ENCODE data around the gene ZPLD1.

Gene ZPLD1

DNA sequence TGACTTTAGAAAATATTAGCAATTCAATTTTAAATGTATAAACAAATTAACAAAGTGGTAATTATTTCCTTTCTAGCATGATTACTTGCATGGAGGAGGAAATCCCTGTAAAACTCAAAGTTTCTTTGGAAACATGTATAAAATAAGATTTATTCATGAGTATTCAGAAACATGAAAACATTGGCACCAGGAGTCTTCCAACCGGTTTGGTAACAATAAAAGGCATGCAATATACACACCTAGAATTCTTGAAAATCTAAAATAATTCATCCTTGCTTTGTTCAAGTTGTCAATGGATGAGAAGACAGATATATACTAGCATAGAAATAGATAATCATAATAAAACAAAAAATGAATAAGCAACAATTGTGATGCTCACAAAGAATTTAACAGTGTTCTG is 76.4 kb downstream of the ZPLD1 start:
- H3K4me3 ChIP-seq (ENCODE audit: low read length) = no peak overlapping the region
- no peaks in the 10 kb centered on the region for H3K27me3 ChIP-seq (ENCODE audit: insufficient read depth, low read length)
- no peaks in the 10 kb centered on the region for H3K9me3 ChIP-seq (ENCODE audit: low read length)
- H2AFZ ChIP-seq (ENCODE audit: low read depth, low read length) = no peak overlapping the region
- H3K36me3 ChIP-seq (ENCODE audit: insufficient read depth, low read length) = no peaks in the 10 kb centered on the region
- no peaks in the 10 kb centered on the region for H3K4me1 ChIP-seq (ENCODE audit: insufficient read depth, low read length)

DNA sequence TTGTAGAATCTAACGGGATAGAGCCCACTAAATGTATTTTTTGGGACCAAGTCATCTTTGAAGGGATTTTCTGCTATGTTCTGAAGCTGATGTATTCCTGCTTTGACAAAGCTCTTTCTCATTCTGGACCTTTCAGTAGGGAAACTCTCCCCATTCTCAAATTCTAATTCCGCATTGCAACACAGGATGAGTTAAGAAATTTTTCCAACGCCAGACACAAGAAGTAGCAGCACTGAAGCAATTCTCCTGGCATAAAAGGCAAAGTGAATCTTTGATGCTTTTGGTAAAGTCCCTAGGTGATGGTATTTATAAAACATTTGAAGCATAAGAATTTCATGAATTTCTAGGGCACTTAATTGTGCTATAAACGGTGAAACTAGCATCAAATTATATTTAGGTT is 76.8 kb downstream of the ZPLD1 start:
- no peaks in the 10 kb centered on the region for H3K4me1 ChIP-seq (ENCODE audit: insufficient read depth, low read length)
- no peaks in the 10 kb centered on the region for H3K36me3 ChIP-seq (ENCODE audit: insufficient read depth, low read length)
- H2AFZ ChIP-seq (ENCODE audit: low read depth, low read length) = no peak overlapping the region
- no peaks in the 10 kb centered on the region for H3K9me3 ChIP-seq (ENCODE audit: low read length)
- no peak overlapping the region for H3K4me3 ChIP-seq (ENCODE audit: low read length)
- H3K27me3 ChIP-seq (ENCODE audit: insufficient read depth, low read length) = no peaks in the 10 kb centered on the region

DNA sequence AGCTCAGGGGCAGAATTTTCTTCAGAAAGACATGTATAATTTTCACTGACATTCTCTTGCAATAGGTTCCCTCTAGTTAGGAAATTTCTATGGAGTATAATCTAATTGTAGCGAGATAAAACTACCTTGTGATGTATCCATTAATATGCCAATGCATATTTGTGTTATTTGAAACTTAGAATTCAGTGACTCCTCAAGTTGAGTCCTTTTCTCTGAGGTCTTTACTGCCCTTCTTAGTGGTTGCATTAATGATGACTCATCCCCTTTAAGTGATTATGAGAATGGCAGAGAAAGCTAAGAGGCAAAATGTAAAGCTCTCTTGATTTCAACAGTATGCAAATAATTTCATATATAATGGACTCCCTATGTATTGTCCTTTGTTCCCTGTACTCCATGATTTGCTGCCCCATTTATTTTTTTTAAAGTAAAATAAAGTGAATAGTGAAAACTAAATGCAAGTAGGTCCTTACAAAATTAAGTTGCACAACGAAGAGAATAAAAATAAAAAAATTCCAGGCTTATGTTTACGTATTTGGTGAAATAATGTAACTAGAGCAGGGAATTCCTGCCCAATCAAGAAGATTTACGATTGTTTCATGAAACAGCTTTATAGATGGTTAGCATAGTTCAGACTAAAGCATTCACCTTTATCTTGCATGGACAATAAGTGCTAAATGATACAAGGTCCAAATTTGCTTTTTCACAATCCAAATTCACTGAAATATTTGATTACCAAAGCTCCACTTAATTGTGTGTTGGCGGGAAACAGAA is 78.1 kb downstream of the ZPLD1 start:
- peak overlapping the region; percentile 16 for H2AFZ ChIP-seq (ENCODE audit: low read depth, low read length)
- H3K27me3 ChIP-seq (ENCODE audit: insufficient read depth, low read length) = no peaks in the 10 kb centered on the region
- H3K36me3 ChIP-seq (ENCODE audit: insufficient read depth, low read length) = no peaks in the 10 kb centered on the region
- no peak overlapping the region for H3K4me3 ChIP-seq (ENCODE audit: low read length)
- no peaks in the 10 kb centered on the region for H3K4me1 ChIP-seq (ENCODE audit: insufficient read depth, low read length)
- H3K9me3 ChIP-seq (ENCODE audit: low read length) = no peaks in the 10 kb centered on the region

DNA sequence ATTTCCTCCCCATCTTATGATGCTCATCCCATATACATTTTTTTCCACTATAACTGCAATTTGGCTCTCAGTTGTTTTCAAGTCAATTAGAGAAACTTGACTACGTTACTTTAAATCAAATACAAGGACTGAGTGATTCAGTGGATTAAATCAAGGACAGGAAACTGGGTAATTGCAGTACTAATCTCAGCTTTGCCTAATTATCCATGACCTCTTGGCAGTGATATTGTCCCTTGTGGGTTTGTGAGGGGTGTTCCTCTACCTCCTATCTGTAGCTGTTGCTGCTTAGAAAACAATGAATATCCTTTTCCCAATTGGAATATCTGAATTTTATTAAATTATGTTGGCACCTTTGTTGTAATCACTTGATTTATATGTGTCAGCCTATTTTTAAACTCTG is 79.4 kb downstream of the ZPLD1 start:
- no peaks in the 10 kb centered on the region for H3K4me1 ChIP-seq (ENCODE audit: insufficient read depth, low read length)
- no peaks in the 10 kb centered on the region for H3K27me3 ChIP-seq (ENCODE audit: insufficient read depth, low read length)
- H3K9me3 ChIP-seq (ENCODE audit: low read length) = no peaks in the 10 kb centered on the region
- H3K4me3 ChIP-seq (ENCODE audit: low read length) = no peak overlapping the region
- H3K36me3 ChIP-seq (ENCODE audit: insufficient read depth, low read length) = no peaks in the 10 kb centered on the region
- no peak overlapping the region for H2AFZ ChIP-seq (ENCODE audit: low read depth, low read length)

DNA sequence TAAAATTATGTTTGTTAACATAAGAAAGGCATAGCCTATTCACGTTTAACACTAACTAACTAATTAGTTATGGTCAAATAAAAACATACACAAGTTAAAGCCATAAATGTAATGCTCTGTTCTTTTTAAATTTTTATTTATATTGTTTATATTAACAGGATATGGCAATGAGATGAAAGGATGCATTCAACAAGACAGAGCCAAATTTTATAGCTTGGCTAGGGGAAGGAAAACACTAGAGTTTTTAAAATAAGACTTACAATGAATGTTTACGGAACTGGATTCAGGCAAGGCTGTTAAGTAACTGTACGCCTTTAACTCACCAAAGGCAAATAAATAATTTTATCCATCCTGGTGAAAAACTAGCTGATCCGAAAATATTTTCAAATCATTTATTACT is 86.4 kb downstream of the ZPLD1 start:
- Histone ChIP-seq H3K4me1 (ENCODE audit: insufficient read depth, low read length) (no peaks in the 10 kb centered on the region), H3K36me3 (ENCODE audit: insufficient read depth, low read length) (no peaks in the 10 kb centered on the region), H3K9me3 (ENCODE audit: low read length) (no peaks in the 10 kb centered on the region), H2AFZ (ENCODE audit: low read depth, low read length) (no peak overlapping the region), H3K27me3 (ENCODE audit: insufficient read depth, low read length) (no peaks in the 10 kb centered on the region), H3K4me3 (ENCODE audit: low read length) (no peak overlapping the region)

DNA sequence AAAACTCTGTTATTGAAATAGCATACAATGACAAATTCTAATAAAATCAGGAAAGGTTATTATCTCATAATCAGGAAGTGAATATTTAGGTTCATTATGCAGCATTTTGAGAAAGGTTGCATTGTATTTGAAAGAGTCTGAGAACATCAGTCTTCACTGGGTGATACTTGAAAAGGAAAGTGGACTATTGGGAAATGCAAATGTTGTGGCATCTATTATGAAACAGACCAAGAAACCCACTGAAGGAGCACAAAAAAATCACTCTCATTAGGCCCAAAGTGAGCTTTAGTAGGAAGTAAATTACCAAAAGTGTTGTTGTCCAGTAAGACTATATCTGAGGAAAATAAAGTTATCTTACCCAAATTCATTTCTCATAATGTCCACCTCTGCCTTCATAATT is 90.8 kb downstream of the ZPLD1 start:
- H2AFZ ChIP-seq (ENCODE audit: low read depth, low read length) = no peak overlapping the region
- no peaks in the 10 kb centered on the region for H3K9me3 ChIP-seq (ENCODE audit: low read length)
- H3K27me3 ChIP-seq (ENCODE audit: insufficient read depth, low read length) = peaks cover 2% of the 10 kb centered on the region
- H3K4me3 ChIP-seq (ENCODE audit: low read length) = no peak overlapping the region
- no peaks in the 10 kb centered on the region for H3K36me3 ChIP-seq (ENCODE audit: insufficient read depth, low read length)
- H3K4me1 ChIP-seq (ENCODE audit: insufficient read depth, low read length) = no peaks in the 10 kb centered on the region

DNA sequence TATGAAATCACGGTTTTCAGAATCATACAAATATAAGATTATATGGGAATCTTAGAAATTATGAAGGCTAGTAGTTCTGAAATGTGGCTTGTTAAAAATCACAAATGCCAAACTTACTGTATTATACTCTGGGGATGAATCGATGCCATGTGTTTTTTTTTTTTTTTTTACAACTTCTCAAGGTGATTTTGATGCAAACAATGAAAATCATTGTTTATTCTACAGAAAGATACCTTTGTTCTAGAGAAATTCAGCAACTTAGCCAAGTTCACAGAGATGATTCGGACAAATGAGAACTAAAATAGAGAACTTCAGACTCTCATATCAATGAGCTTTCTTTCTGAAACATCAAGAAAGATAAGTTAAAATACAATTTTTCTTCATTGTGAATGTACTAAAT is 92.0 kb downstream of the ZPLD1 start:
- H3K4me3 ChIP-seq (ENCODE audit: low read length) = no peak overlapping the region
- no peaks in the 10 kb centered on the region for H3K36me3 ChIP-seq (ENCODE audit: insufficient read depth, low read length)
- peaks cover 2% of the 10 kb centered on the region for H3K27me3 ChIP-seq (ENCODE audit: insufficient read depth, low read length)
- no peaks in the 10 kb centered on the region for H3K4me1 ChIP-seq (ENCODE audit: insufficient read depth, low read length)
- H3K9me3 ChIP-seq (ENCODE audit: low read length) = no peaks in the 10 kb centered on the region
- no peak overlapping the region for H2AFZ ChIP-seq (ENCODE audit: low read depth, low read length)

DNA sequence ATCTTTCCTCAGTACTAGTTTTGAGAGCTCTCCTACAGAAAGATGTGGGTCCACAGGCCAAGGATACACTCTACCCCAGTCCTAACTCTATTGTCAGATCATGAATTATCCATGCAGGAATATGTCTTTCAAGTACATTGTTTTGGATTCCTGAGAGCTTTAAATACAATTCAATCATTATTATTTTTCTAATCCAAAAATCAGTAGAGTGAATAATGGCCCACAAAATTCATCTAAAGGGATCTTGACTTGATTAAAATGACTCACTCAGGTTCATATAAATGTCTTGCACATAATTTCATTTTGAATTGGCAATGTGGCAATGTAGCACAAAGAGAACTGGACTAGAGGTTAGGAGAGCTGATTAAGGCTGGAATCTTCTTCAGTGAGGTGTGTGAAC is 93.9 kb downstream of the ZPLD1 start:
- H3K27me3 ChIP-seq (ENCODE audit: insufficient read depth, low read length) = peaks cover 2% of the 10 kb centered on the region
- H2AFZ ChIP-seq (ENCODE audit: low read depth, low read length) = no peak overlapping the region
- no peaks in the 10 kb centered on the region for H3K4me1 ChIP-seq (ENCODE audit: insufficient read depth, low read length)
- no peak overlapping the region for H3K4me3 ChIP-seq (ENCODE audit: low read length)
- H3K36me3 ChIP-seq (ENCODE audit: insufficient read depth, low read length) = no peaks in the 10 kb centered on the region
- no peaks in the 10 kb centered on the region for H3K9me3 ChIP-seq (ENCODE audit: low read length)

All from neuron (in vitro differentiated cells).